ENCODE measurements around the gene RBMS1. TPM values are rescaled to one million over a fixed set of nuclear protein-coding genes. Genes with fewer than 3 reads are reported as not detected.
A peak's percentile ranks its signal among the peaks of the same experiment; 100 is the strongest.

RBMS1 gene
- total and polyA plus RNA-seq, 12 donors: 22.6 to 77.7 (median 59.0) TPM

DNA sequence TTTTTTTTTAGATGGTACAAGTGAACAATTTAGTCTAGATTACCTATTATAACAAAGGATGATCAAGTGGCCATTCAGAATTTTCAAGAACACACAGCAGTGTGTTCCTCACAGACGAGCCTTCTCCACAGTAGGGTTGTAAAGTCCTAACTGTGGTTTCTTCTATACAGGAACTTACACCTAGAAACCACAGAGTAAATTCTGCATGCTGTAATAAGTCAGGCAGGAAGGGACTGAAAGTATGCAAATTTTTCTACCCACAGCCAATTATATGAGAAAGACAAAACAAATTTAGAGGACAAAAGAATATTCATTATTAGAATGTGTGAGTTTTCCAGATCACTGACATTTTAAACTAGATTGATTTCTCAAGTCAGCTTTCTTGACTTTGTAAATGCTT is 99.5 kb downstream of the RBMS1 start:
- H3K9me3 ChIP-seq: no peaks in the 10 kb centered on the region
- DNase-seq: no peak
- no peaks in the 10 kb centered on the region for H3K27me3 ChIP-seq
- H3K4me3 ChIP-seq: no peak overlapping the region
- H3K4me1 ChIP-seq: peaks cover 8 to 98% (median 64%) of the 10 kb centered on the region in 9 donors
- intact Hi-C loops (cut with DNase I): no loop called here
- 39% methylated on average over 1 of the region's 1 CpG for WGBS, 2 donors
- TF ChIP-seq, protein P1, sequence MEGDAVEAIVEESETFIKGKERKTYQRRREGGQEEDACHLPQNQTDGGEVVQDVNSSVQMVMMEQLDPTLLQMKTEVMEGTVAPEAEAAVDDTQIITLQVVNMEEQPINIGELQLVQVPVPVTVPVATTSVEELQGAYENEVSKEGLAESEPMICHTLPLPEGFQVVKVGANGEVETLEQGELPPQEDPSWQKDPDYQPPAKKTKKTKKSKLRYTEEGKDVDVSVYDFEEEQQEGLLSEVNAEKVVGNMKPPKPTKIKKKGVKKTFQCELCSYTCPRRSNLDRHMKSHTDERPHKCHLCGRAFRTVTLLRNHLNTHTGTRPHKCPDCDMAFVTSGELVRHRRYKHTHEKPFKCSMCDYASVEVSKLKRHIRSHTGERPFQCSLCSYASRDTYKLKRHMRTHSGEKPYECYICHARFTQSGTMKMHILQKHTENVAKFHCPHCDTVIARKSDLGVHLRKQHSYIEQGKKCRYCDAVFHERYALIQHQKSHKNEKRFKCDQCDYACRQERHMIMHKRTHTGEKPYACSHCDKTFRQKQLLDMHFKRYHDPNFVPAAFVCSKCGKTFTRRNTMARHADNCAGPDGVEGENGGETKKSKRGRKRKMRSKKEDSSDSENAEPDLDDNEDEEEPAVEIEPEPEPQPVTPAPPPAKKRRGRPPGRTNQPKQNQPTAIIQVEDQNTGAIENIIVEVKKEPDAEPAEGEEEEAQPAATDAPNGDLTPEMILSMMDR (IDR thresholded peaks at IDR 0.05): no peak
- H3K27ac ChIP-seq: peak overlapping the region in 3 of 10 donors; percentile 11 to 67 (median 19)
- no peak for ATAC-seq
- H3K36me3 ChIP-seq: no peaks in the 10 kb centered on the region

DNA sequence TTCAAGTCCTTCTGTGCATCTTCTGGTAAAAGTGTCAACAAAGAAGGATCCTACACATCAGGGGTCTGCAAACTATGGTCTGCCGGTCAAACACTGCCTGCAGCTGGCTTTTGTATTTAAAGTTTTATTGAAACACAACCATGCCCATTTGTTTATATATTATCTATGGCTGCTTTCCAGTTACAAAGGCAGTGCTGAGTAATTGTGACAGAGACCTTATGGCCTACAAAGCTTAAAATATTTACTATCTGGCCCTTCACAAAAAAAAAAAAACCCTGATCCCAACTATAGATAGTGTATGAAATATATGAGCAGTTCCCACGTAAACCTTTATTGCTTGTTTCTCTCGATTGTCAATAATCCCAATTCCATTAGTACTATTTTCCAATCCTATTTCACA is 101.4 kb downstream of the RBMS1 start:
- H3K27me3 ChIP-seq: no peaks in the 10 kb centered on the region

DNA sequence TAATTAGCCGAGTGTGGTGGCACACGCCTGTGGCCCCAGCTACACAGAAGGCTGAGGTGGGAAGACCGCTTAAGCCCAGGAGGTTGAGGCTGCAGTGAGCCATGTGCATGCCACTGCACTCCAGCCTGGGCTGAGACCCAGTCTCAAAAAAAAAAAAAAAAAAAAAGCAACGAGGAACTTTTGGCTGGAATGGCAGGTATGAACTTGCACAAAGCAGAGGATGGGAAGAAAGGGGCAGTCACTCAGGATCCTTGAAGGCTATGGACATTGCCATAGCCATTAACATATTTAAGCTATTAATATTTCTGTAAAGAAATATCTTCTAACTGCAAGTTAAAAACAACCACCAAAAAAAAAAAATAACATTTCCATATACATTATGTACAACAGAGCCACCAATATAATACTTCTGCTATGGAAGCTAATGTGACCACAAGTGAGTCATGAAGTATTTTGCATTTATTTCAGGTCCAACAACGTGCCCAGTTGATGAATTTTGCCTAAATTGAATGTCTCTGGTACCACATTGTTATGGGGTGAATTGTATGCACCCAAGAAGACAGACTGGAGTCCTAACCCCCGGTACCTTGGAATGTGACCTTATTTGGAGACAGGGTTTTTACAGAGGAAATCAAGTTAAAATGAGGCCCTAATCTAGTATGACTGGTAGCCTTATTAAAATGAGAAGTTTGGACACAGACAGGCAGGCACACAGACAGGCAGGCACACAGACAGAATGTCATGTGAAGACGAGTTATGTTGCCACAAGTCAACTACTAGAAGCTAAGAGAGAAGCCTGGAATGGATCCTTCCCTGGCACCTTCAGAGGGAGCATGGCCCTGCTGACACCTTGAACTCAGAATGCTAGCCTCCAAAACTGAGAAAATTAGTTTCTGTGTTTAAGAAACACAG is 102.8 kb downstream of the RBMS1 start:
- intact Hi-C loops (cut with DNase I): no loop called here
- DNase-seq (no peak), ATAC-seq (no peak)
- no peak overlapping the region for H3K4me3 ChIP-seq
- 73% methylated on average over 7 of the region's 7 CpGs for WGBS, 2 donors
- peaks cover 0 to 3% (median 0%) of the 10 kb centered on the region in 9 donors for H3K36me3 ChIP-seq
- peak overlapping the region in 5 of 10 donors; percentile 2 to 94 (median 90) for H3K27ac ChIP-seq
- peaks cover 13 to 98% (median 67%) of the 10 kb centered on the region in 9 donors for H3K4me1 ChIP-seq
- no peaks in the 10 kb centered on the region for H3K27me3 ChIP-seq
- no peaks in the 10 kb centered on the region for H3K9me3 ChIP-seq
- TF ChIP-seq, protein P1 (IDR thresholded peaks at IDR 0.05): no peak

More for the DNA sequence above, 101.4 kb downstream of the RBMS1 start:
- 90 to 91% methylated on average over 3 of the region's 3 CpGs for WGBS, 2 donors
- Histone ChIP-seq H3K9me3 (no peaks in the 10 kb centered on the region), H3K4me1 (peaks cover 7 to 98% (median 65%) of the 10 kb centered on the region in 9 donors), H3K36me3 (no peaks in the 10 kb centered on the region), H3K27ac (no peak overlapping the region), H3K4me3 (no peak overlapping the region)
- no peak for DNase-seq
- intact Hi-C loops (cut with DNase I): no loop called here
- no peak for ATAC-seq
- TF ChIP-seq, protein P1 (IDR thresholded peaks at IDR 0.05): no peak

DNA sequence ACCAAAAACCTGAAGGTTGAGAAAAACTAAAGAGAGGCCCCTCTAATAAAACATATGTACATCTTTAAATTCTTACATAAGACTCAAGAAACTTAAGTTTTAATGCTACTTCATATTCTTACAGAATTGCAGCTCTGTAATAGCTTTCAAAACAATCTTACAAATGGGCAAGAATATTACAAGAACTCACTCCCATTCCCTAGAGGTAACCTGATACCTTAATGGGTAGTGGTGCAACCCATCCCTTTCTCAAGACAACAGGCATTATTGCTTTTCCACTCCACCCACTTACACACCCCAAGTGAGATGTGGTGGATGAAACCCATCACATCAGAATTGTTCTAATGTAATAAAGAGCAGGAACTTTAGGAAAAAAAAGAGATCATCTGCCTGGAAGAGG is 103.7 kb downstream of the RBMS1 start:
- Histone ChIP-seq H3K4me3 (no peak overlapping the region), H3K36me3 (peaks cover 0 to 9% (median 0%) of the 10 kb centered on the region in 9 donors), H3K9me3 (no peaks in the 10 kb centered on the region), H3K4me1 (peaks cover 13 to 100% (median 70%) of the 10 kb centered on the region in 9 donors), H3K27me3 (no peaks in the 10 kb centered on the region), H3K27ac (peak overlapping the region in 5 of 10 donors; percentile 73 to 94 (median 90))
- DNase-seq: no peak
- ATAC-seq: no peak
- intact Hi-C loops (cut with DNase I): no loop called here
- TF ChIP-seq, protein P1 (IDR thresholded peaks at IDR 0.05): no peak
